ENCODE measurements around the gene CD8A.

GRCh38 chr2:86807468-86808275 is 17.0 kb upstream of the CD8A start:
- TF ChIP-seq, protein P1, sequence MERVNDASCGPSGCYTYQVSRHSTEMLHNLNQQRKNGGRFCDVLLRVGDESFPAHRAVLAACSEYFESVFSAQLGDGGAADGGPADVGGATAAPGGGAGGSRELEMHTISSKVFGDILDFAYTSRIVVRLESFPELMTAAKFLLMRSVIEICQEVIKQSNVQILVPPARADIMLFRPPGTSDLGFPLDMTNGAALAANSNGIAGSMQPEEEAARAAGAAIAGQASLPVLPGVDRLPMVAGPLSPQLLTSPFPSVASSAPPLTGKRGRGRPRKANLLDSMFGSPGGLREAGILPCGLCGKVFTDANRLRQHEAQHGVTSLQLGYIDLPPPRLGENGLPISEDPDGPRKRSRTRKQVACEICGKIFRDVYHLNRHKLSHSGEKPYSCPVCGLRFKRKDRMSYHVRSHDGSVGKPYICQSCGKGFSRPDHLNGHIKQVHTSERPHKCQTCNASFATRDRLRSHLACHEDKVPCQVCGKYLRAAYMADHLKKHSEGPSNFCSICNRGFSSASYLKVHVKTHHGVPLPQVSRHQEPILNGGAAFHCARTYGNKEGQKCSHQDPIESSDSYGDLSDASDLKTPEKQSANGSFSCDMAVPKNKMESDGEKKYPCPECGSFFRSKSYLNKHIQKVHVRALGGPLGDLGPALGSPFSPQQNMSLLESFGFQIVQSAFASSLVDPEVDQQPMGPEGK (CRISPR knock-in tag; IDR thresholded peaks at IDR 0.05; ENCODE audit: borderline replicate concordance): no peak
- no peak for TF ChIP-seq TCF4 (CRISPR knock-in tag; IDR thresholded peaks at IDR 0.05; ENCODE audit: borderline replicate concordance)
- no peak for TF ChIP-seq CSRNP3 (CRISPR knock-in tag; IDR thresholded peaks at IDR 0.05)
- TF ChIP-seq ZNF565 (CRISPR knock-in tag; conservative IDR thresholded peaks at IDR 0.05; ENCODE audit: low read depth): no peak
- TF ChIP-seq GLIS3 (CRISPR knock-in tag; IDR thresholded peaks at IDR 0.05): no peak
- TF ChIP-seq, protein P2, sequence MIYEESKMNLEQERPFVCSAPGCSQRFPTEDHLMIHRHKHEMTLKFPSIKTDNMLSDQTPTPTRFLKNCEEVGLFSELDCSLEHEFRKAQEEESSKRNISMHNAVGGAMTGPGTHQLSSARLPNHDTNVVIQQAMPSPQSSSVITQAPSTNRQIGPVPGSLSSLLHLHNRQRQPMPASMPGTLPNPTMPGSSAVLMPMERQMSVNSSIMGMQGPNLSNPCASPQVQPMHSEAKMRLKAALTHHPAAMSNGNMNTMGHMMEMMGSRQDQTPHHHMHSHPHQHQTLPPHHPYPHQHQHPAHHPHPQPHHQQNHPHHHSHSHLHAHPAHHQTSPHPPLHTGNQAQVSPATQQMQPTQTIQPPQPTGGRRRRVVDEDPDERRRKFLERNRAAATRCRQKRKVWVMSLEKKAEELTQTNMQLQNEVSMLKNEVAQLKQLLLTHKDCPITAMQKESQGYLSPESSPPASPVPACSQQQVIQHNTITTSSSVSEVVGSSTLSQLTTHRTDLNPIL (CRISPR knock-in tag; IDR thresholded peaks at IDR 0.05; ENCODE audit: low read depth): no peak
- no peak for TF ChIP-seq ARNTL (CRISPR knock-in tag; IDR thresholded peaks at IDR 0.05; ENCODE audit: borderline replicate concordance, low read depth)
- no peak for TF ChIP-seq OSR1 (CRISPR knock-in tag; IDR thresholded peaks at IDR 0.05)
- no peak for TF ChIP-seq BACH2 (CRISPR knock-in tag; IDR thresholded peaks at IDR 0.05; ENCODE audit: borderline replicate concordance)
- no peak for TF ChIP-seq ZNF70 (CRISPR knock-in tag; IDR thresholded peaks at IDR 0.05)
- TF ChIP-seq RARB (CRISPR knock-in tag; IDR thresholded peaks at IDR 0.05): no peak
- TF ChIP-seq ZNF8 (CRISPR knock-in tag; IDR thresholded peaks at IDR 0.05): no peak
- no peak for TF ChIP-seq ZFP30 (CRISPR knock-in tag; IDR thresholded peaks at IDR 0.05)
- no peak for TF ChIP-seq POU6F1 (CRISPR knock-in tag; IDR thresholded peaks at IDR 0.05; ENCODE audit: borderline replicate concordance, low read depth)

All from SK-N-SH treated with all-trans-retinoic acid at 6 μM for 48 hours (cell line).